B cell (primary cell): ENCODE results near the gene FFAR2. TPM values are rescaled to one million over a fixed set of nuclear protein-coding genes. Genes with fewer than 3 reads are reported as not detected.

Source experiments
- ATAC-seq: fragments of 200-7000 bp; cut with Tn5 transposase; one replicate; pipeline ENCODE4 v1.10.0; 2021; ENCODE audit warnings: low read depth, mild to moderate bottlenecking, moderate number of reproducible peaks, moderate library complexity
- CTCF ChIA-PET: fragments of 350-600 bp; sonication (Branson Sonifier 250); formaldehyde crosslinking; loops from one replicate; lab custom pipeline; 2021; ENCODE audit warnings: antibody characterized with exemption, inconsistent platforms; lab: Charles Lee
- POLR2A ChIA-PET: fragments of 350-600 bp; sonication (Branson Sonifier 250); formaldehyde crosslinking; loops from one replicate; lab custom pipeline; 2021; ENCODE audit warnings: antibody characterized with exemption; lab: Charles Lee
- DNase-seq: peaks from one replicate; pipeline ENCODE4 v3.0.0; 2013
- H2AFZ ChIP-seq: 2 replicates; pipeline ENCODE4 v1.6.1; 2012; ENCODE audit warnings: mild to moderate bottlenecking, low read depth, low read length; ENCODE audit not compliant: insufficient read depth, poor library complexity, severe bottlenecking
- H3K27ac ChIP-seq, 2 donors: 1 replicate in 1 of 2; 2 replicates in 1 of 2; pipeline ENCODE4 v1.5.1; 2012 to 2013; ENCODE audit warnings: low read length in 2 of 2, mild to moderate bottlenecking in 2 of 2, moderate library complexity in 1 of 2
- H3K27me3 ChIP-seq, 4 experiments: fragments of 200-600 bp in 1 of 4; sonication (generic) in 1 of 4; replicated peaks in 1 of 4; 1 replicate in 2 of 4; 2 replicates in 2 of 4; pipeline versions ENCODE4 v1.6.1 to v1.7.0; 2013 to 2016; ENCODE audit warnings: low read length in 3 of 4, mild to moderate bottlenecking in 2 of 4, mixed read lengths in 1 of 4, moderate library complexity in 1 of 4; ENCODE audit not compliant: insufficient read depth in 4 of 4, control insufficient read depth in 3 of 4; ENCODE audit errors: control extremely low read depth in 1 of 4
- H3K36me3 ChIP-seq, 2 experiments: replicated peaks in 1 of 2; 1 replicate in 1 of 2; 2 replicates in 1 of 2; pipeline versions ENCODE4 v1.6.1 to v1.7.1; 2013; ENCODE audit warnings: low read length in 1 of 2; ENCODE audit not compliant: insufficient read depth in 2 of 2, control insufficient read depth in 1 of 2; ENCODE audit errors: control extremely low read depth in 1 of 2, extremely low read depth in 1 of 2
- H3K4me1 ChIP-seq, 2 donors: fragments of 200-600 bp in 1 of 2; sonication (generic) in 1 of 2; 1 replicate in 1 of 2; 2 replicates in 1 of 2; pipeline versions ENCODE4 v1.5.1 to v1.6.1; 2013 to 2017; ENCODE audit warnings: low read length in 2 of 2; ENCODE audit not compliant: control insufficient read depth in 2 of 2, insufficient read depth in 2 of 2
- H3K4me2 ChIP-seq: replicated peaks from 2 replicates; pipeline ENCODE3; 2012; ENCODE audit warnings: mild to moderate bottlenecking, low read depth, low read length; ENCODE audit not compliant: poor library complexity, severe bottlenecking
- H3K4me3 ChIP-seq, 5 experiments: fragments of 200-600 bp in 1 of 5; sonication (generic) in 1 of 5; 1 replicate in 3 of 5; 2 replicates in 2 of 5; pipeline versions ENCODE4 v1.5.1 to v1.7.0; 2011 to 2016; ENCODE audit warnings: low read length in 4 of 5, mild to moderate bottlenecking in 4 of 5, low read depth in 2 of 5, control low read depth in 1 of 5, moderate library complexity in 1 of 5; ENCODE audit not compliant: insufficient read depth in 1 of 5; ENCODE audit errors: control extremely low read depth in 1 of 5, extremely low read depth in 1 of 5
- H3K79me2 ChIP-seq: fragments of 200-600 bp; sonication (generic); one replicate; pipeline ENCODE4 v1.6.0; 2016; ENCODE audit warnings: low read length; ENCODE audit not compliant: control insufficient read depth, insufficient read depth
- H3K9ac ChIP-seq: fragments of 200-600 bp; sonication (generic); 2 replicates; pipeline ENCODE4 v1.6.1; 2017; ENCODE audit warnings: mild to moderate bottlenecking, low read length, moderate library complexity
- H3K9me3 ChIP-seq, 3 donors: one replicate each; pipeline versions ENCODE4 v1.6.1 to v1.7.1; 2013; ENCODE audit warnings: low read length in 2 of 3; ENCODE audit not compliant: control insufficient read depth in 2 of 3, insufficient read depth in 1 of 3; ENCODE audit errors: control extremely low read depth in 1 of 3
- H4K20me1 ChIP-seq: 2 replicates; pipeline ENCODE4 v1.6.0; 2012; ENCODE audit warnings: mild to moderate bottlenecking, low read length; ENCODE audit not compliant: insufficient read depth, control insufficient read depth, poor library complexity, severe bottlenecking
- H3K27ac Mint-ChIP-seq: one replicate; pipeline ENCODE4 v1.8.0; 2021; ENCODE audit warnings: mixed read lengths
- H3K27me3 Mint-ChIP-seq: one replicate; pipeline ENCODE4 v1.8.0; 2021; ENCODE audit warnings: mixed read lengths
- H3K4me1 Mint-ChIP-seq: one replicate; pipeline ENCODE4 v1.8.0; 2021; ENCODE audit warnings: mixed read lengths
- H3K4me3 Mint-ChIP-seq: one replicate; pipeline ENCODE4 v1.8.0; 2021; ENCODE audit warnings: mixed read lengths
- H3K9me3 Mint-ChIP-seq: one replicate; pipeline ENCODE4 v1.8.0; 2022; ENCODE audit warnings: mixed read lengths; ENCODE audit not compliant: insufficient read depth
- EZH2 ChIP-seq: IDR thresholded peaks from 2 replicates; pipeline ENCODE4 v1.6.1; 2012; ENCODE audit warnings: borderline replicate concordance, low read depth, mild to moderate bottlenecking, moderate library complexity, low read length; ENCODE audit not compliant: insufficient read depth, poor library complexity, severe bottlenecking
- WGBS: methylation state at CpG from one replicate; pipeline ENCODE4 v1.1.5; 2013; ENCODE audit warnings: missing lambda C conversion rate; ENCODE audit not compliant: insufficient coverage; 5-methylcytosine and 5-hydroxymethylcytosine counted together
- intact Hi-C: fragments of 100-400 bp; cut with micrococcal nuclease; formaldehyde crosslinking; loops from one replicate; pipeline ENCODE4 v1.10.0; 2022
- polyA plus RNA-seq: library from polyadenylated mRNA; depleted of rRNA; stranded (reverse); fragments of >200 nt; gene quantifications from 2 replicates; pipeline ENCODE4 v1.2.3, GENCODE V29; 2012
- total RNA-seq, 2 donors: library from RNA; stranded (reverse); fragments of 120-200 nt in 1 of 2; gene quantifications; 1 replicate in 1 of 2; 2 replicates in 1 of 2; pipeline versions ENCODE4 v1.2.3 to v1.2.4, GENCODE V29; 2013 to 2022
- TF ChIP-seq, protein P1 (sequence below): fragments of 200-600 bp; IDR thresholded peaks from one replicate; pipeline ENCODE4 v1.8.0; 2022; ENCODE audit warnings: antibody characterized with exemption, mild to moderate bottlenecking

FFAR2 gene
- total and polyA plus RNA-seq, 2 donors (not counting 1 experiment from before 2014, with no cell fraction given), result 0.31 TPM; not detected in 1

DNA sequence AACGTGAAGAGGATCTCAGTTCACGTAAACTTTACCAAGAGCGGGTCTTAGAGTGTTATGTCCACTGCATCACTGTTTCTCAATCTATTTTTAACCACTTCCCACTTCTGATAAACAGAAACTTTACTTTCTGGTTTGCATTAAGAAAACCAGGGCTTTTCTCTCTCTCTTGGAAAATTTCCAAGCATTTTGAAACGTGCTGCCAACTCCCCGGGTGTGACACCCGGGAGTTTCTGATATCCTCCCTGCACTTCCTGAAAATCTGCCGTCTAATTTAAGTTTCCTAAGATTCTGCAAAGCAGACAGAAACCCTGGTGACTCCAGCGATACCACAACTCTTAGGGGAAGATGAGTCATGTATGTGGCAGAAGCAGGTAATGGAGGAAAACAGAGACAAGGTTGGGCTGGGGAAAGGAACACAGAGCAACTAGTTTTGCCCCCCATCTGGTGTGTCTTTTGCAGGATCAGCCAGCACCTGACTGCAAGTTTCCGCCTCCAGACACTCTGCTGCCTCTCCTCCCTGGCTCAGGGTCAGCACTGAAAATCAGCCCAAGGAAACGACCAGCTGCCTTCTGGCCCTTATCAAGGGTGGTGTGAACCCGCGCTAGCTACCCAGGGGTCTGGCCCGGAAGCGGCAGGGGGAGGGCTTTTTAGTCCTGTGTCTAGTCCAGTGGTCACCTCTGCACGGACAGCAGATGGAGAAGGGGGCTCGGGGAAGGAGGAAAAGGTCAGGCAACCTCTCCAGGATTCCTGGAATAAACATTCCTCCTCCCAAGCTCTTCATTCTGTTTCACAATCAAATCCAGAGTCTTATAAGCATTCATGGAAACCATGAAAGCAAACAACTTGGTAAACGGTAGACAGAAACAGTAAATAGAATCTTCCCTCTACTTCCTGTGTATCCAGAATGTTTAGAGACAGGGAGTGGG, 11.3 kb upstream of the FFAR2 start:
- TF ChIP-seq EZH2, result no peak
- TF ChIP-seq, protein P1, sequence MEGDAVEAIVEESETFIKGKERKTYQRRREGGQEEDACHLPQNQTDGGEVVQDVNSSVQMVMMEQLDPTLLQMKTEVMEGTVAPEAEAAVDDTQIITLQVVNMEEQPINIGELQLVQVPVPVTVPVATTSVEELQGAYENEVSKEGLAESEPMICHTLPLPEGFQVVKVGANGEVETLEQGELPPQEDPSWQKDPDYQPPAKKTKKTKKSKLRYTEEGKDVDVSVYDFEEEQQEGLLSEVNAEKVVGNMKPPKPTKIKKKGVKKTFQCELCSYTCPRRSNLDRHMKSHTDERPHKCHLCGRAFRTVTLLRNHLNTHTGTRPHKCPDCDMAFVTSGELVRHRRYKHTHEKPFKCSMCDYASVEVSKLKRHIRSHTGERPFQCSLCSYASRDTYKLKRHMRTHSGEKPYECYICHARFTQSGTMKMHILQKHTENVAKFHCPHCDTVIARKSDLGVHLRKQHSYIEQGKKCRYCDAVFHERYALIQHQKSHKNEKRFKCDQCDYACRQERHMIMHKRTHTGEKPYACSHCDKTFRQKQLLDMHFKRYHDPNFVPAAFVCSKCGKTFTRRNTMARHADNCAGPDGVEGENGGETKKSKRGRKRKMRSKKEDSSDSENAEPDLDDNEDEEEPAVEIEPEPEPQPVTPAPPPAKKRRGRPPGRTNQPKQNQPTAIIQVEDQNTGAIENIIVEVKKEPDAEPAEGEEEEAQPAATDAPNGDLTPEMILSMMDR, result no peak
- H3K36me3 ChIP-seq, result no peaks in the 10 kb centered on the region
- CTCF ChIA-PET, result no interaction called here
- POLR2A ChIA-PET, result no interaction called here
- H3K4me1 ChIP-seq, result peaks cover 20 to 27% of the 10 kb centered on the region in 2 donors
- no peaks in the 10 kb centered on the region for H3K79me2 ChIP-seq
- H3K9me3 Mint-ChIP-seq, result peaks cover 3% of the 10 kb centered on the region
- peak overlapping the region; percentile 50 for H3K4me3 Mint-ChIP-seq
- H3K4me3 ChIP-seq, result peak overlapping the region in 2 of 5 experiments; percentile 25 to 45
- peaks cover 0 to 13% (median 5%) of the 10 kb centered on the region in 3 donors for H3K9me3 ChIP-seq
- peak overlapping the region; percentile 41 for H3K9ac ChIP-seq
- no peak overlapping the region for H3K27ac Mint-ChIP-seq
- H3K4me1 Mint-ChIP-seq, result peaks cover 41% of the 10 kb centered on the region
- intact Hi-C loops, result no loop called here
- H4K20me1 ChIP-seq, result no peaks in the 10 kb centered on the region
- peak overlapping the region; percentile 66 for H3K4me2 ChIP-seq
- ATAC-seq (peak; percentile 41), DNase-seq (no peak)
- H3K27me3 Mint-ChIP-seq, result peaks cover 14% of the 10 kb centered on the region
- peak overlapping the region; percentile 39 for H2AFZ ChIP-seq
- H3K27ac ChIP-seq, result no peak overlapping the region
- WGBS, result 14% methylated on average over 8 of the region's 17 CpGs
- H3K27me3 ChIP-seq, result peaks cover 0 to 2% (median 0%) of the 10 kb centered on the region in 4 experiments

DNA sequence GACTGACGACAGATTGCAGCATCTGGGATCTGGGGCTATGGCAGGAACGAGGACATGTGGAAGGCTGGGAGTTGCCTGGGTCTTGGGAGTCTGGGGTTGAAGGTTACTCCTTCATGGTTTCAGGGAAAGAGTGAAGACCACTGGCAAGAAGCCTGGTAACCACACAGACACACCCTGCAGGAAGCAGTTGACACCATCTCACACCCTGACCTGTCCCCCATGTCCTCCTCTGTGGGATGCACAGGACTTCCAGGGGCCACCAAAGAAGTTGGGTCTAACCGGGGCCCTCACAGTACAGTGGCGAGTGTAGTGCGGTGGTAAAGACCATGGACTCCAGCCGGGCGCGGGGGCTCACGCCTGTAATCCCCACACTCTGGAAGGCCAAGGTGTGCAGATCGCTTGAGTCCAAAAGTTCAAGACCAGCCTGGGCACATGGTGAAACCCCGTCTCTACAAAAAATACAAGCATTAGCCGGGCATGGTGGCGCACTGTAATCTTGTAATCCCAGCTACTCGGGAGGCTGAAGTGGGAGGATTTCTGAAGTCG, 10.6 kb upstream of the FFAR2 start:
- Histone ChIP-seq H2AFZ (no peak overlapping the region), H3K27me3 (peaks cover 0 to 2% (median 0%) of the 10 kb centered on the region in 4 experiments), H3K36me3 (no peaks in the 10 kb centered on the region), H3K9ac (no peak overlapping the region), H3K4me2 (no peak overlapping the region), H3K4me1 (peaks cover 28 to 34% of the 10 kb centered on the region in 2 donors), H3K79me2 (no peaks in the 10 kb centered on the region), H3K4me3 (no peak overlapping the region), H3K27ac (no peak overlapping the region), H4K20me1 (no peaks in the 10 kb centered on the region), H3K9me3 (peaks cover 0 to 6% (median 0%) of the 10 kb centered on the region in 3 donors)
- peaks cover 47% of the 10 kb centered on the region for H3K4me1 Mint-ChIP-seq
- H3K4me3 Mint-ChIP-seq, result no peak overlapping the region
- ChIA-PET POLR2A (no interaction called here), CTCF (no interaction called here)
- no peaks in the 10 kb centered on the region for H3K9me3 Mint-ChIP-seq
- WGBS, result 98% methylated on average over 12 of the region's 15 CpGs
- intact Hi-C loops, result no loop called here
- peaks cover 14% of the 10 kb centered on the region for H3K27me3 Mint-ChIP-seq
- ATAC-seq, result no peak
- TF ChIP-seq, protein P1, result no peak
- TF ChIP-seq EZH2, result no peak
- no peak for DNase-seq
- H3K27ac Mint-ChIP-seq, result no peak overlapping the region
